OCI-LY1 (cell line): ENCODE results near the gene SH2B3.

Experiments
- H2AFZ ChIP-seq: fragments of 200-600 bp; sonication (generic), shearing (Covaris generic); 2 replicates; pipeline ENCODE4 v1.6.0; 2014; ENCODE audit warnings: antibody characterized with exemption, mild to moderate bottlenecking, low read length
- H3F3A ChIP-seq: fragments of 200-600 bp; sonication (generic), shearing (Covaris generic); 2 replicates; pipeline ENCODE4 v1.6.0; 2014; ENCODE audit warnings: mild to moderate bottlenecking, antibody characterized with exemption, low read length, moderate library complexity; ENCODE audit not compliant: insufficient read depth
- H3K27ac ChIP-seq: fragments of 200-600 bp; sonication (generic); 2 replicates; pipeline ENCODE4 v1.5.1; 2014; ENCODE audit warnings: low read length, mixed run types, mild to moderate bottlenecking, low read depth; ENCODE audit not compliant: poor library complexity, severe bottlenecking
- H3K27me3 ChIP-seq: fragments of 200-600 bp; sonication (generic); 2 replicates; pipeline ENCODE4 v1.6.0; 2014; ENCODE audit warnings: antibody characterized with exemption, mild to moderate bottlenecking, low read length, moderate library complexity; ENCODE audit not compliant: insufficient read depth
- H3K36me3 ChIP-seq: fragments of 200-600 bp; sonication (generic); 2 replicates; pipeline ENCODE4 v1.6.1; 2014; ENCODE audit warnings: mild to moderate bottlenecking, antibody characterized with exemption, low read length, moderate library complexity, mixed read lengths; ENCODE audit not compliant: insufficient read depth
- H3K4me1 ChIP-seq: fragments of 200-600 bp; sonication (generic); 2 replicates; pipeline ENCODE4 v1.5.1; 2014; ENCODE audit warnings: mild to moderate bottlenecking, low read length, moderate library complexity; ENCODE audit not compliant: insufficient read depth, severe bottlenecking
- H3K4me2 ChIP-seq: fragments of 200-600 bp; sonication (generic), shearing (Covaris generic); 2 replicates; pipeline ENCODE4 v1.6.1; 2014; ENCODE audit warnings: low read length
- H3K4me3 ChIP-seq: fragments of 200-600 bp; sonication (generic); 2 replicates; pipeline ENCODE4 v1.5.1; 2014; ENCODE audit warnings: low read length, low read depth, mild to moderate bottlenecking, mixed read lengths; ENCODE audit not compliant: poor library complexity, severe bottlenecking
- H3K79me2 ChIP-seq: fragments of 200-600 bp; shearing (Covaris generic); 2 replicates; pipeline ENCODE4 v1.6.1; 2016; ENCODE audit warnings: mixed run types, low read length, mixed read lengths; ENCODE audit not compliant: insufficient read depth
- H3K9ac ChIP-seq: fragments of 200-600 bp; sonication (generic), shearing (Covaris generic); 2 replicates; pipeline ENCODE4 v1.6.1; 2014; ENCODE audit warnings: mild to moderate bottlenecking, low read length, mixed read lengths
- H3K9me2 ChIP-seq: fragments of 200-600 bp; sonication (generic), shearing (Covaris generic); 2 replicates; pipeline ENCODE4 v1.6.1; 2014; ENCODE audit warnings: low read depth, mild to moderate bottlenecking, low read length, mixed read lengths
- H3K9me3 ChIP-seq: fragments of 200-600 bp; shearing (Covaris generic); 2 replicates; pipeline ENCODE4 v1.6.1; 2014; ENCODE audit warnings: low read length, mixed read lengths
- H4K20me1 ChIP-seq: fragments of 200-600 bp; sonication (generic), shearing (Covaris generic); 2 replicates; pipeline ENCODE4 v1.6.0; 2016; ENCODE audit warnings: mild to moderate bottlenecking, low read length; ENCODE audit not compliant: insufficient read depth
- CTCF ChIP-seq: fragments of 200-600 bp; sonication (generic), shearing (Covaris generic); IDR thresholded peaks from 2 replicates; pipeline ENCODE4 v1.5.1; 2017; ENCODE audit warnings: mild to moderate bottlenecking, antibody characterized with exemption, low read length, moderate library complexity, mixed read lengths
- EZH2 ChIP-seq: fragments of 200-600 bp; sonication (generic), shearing (Covaris generic); IDR thresholded peaks from 2 replicates; pipeline ENCODE4 v1.8.0; 2017; ENCODE audit warnings: borderline replicate concordance, mixed run types, mild to moderate bottlenecking, antibody characterized with exemption, low read length, moderate library complexity, mixed read lengths

SH2B3 gene

GRCh38 chr12:111448266-111448830 is 42.6 kb downstream of the SH2B3 start:
- H3K9me2 ChIP-seq: no peaks in the 10 kb centered on the region
- TF ChIP-seq EZH2 (no peak), CTCF (no peak)
- H3K4me2 ChIP-seq: no peak overlapping the region
- no peaks in the 10 kb centered on the region for H3K27me3 ChIP-seq
- H3K4me1 ChIP-seq: peaks cover 10% of the 10 kb centered on the region
- H3F3A ChIP-seq: no peaks in the 10 kb centered on the region
- H3K27ac ChIP-seq: no peak overlapping the region
- no peak overlapping the region for H3K9ac ChIP-seq
- peaks cover 29% of the 10 kb centered on the region; the same call in 1 of the 2 replicates for H3K36me3 ChIP-seq
- no peaks in the 10 kb centered on the region for H3K9me3 ChIP-seq
- no peaks in the 10 kb centered on the region for H4K20me1 ChIP-seq
- H2AFZ ChIP-seq: no peak overlapping the region
- H3K4me3 ChIP-seq: no peak overlapping the region
- no peaks in the 10 kb centered on the region for H3K79me2 ChIP-seq

- H3K9ac ChIP-seq: no peak overlapping the region
- no peak overlapping the region for H3K27ac ChIP-seq
- H3K4me3 ChIP-seq: no peak overlapping the region
- no peak overlapping the region for H2AFZ ChIP-seq
- no peaks in the 10 kb centered on the region for H4K20me1 ChIP-seq
- peaks cover 10% of the 10 kb centered on the region for H3K4me1 ChIP-seq
- H3K36me3 ChIP-seq: peaks cover 33% of the 10 kb centered on the region; the same call in 1 of the 2 replicates
- no peaks in the 10 kb centered on the region for H3K9me2 ChIP-seq
- H3F3A ChIP-seq: no peaks in the 10 kb centered on the region
- H3K9me3 ChIP-seq: no peaks in the 10 kb centered on the region
- H3K79me2 ChIP-seq: no peaks in the 10 kb centered on the region
- no peak for TF ChIP-seq CTCF
- no peak for TF ChIP-seq EZH2
- no peaks in the 10 kb centered on the region for H3K27me3 ChIP-seq
- H3K4me2 ChIP-seq: no peak overlapping the region
Measured at GRCh38 chr12:111448846-111449790, 43.4 kb downstream of the SH2B3 start.

DNA sequence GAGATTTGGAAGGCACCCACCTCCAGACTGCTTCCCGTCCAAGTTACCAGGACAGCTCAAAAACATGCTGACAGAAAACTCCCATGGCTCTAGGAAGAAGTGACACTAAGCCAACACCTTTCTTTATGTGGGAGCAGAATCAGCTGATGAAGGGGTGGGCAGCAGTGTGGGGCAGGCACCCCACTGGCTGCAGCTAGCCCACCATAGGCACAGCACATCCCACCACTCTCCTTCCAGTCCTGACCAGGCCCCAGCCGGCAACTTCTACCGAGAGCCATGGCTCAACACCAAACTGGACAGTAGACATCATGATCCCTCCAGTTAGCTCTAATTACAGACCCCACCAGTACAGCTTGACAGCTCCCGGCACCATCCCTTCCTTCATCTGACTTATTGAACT is 45.0 kb downstream of the SH2B3 start:
- H3K4me2 ChIP-seq: no peak overlapping the region
- H3K79me2 ChIP-seq: no peaks in the 10 kb centered on the region
- no peaks in the 10 kb centered on the region for H3K9me2 ChIP-seq
- no peaks in the 10 kb centered on the region for H3F3A ChIP-seq
- no peaks in the 10 kb centered on the region for H3K9me3 ChIP-seq
- peaks cover 42% of the 10 kb centered on the region for H3K36me3 ChIP-seq
- H4K20me1 ChIP-seq: no peaks in the 10 kb centered on the region
- H2AFZ ChIP-seq: no peak overlapping the region
- H3K27ac ChIP-seq: no peak overlapping the region
- no peak overlapping the region for H3K4me3 ChIP-seq
- no peaks in the 10 kb centered on the region for H3K4me1 ChIP-seq
- no peak overlapping the region for H3K9ac ChIP-seq
- TF ChIP-seq EZH2: no peak
- no peak for TF ChIP-seq CTCF
- no peaks in the 10 kb centered on the region for H3K27me3 ChIP-seq
